ENCODE data around the gene ODAD4. TPM values are rescaled to one million over a fixed set of nuclear protein-coding genes. Genes with fewer than 3 reads are reported as not detected.

Gene ODAD4
- total RNA-seq, 1 experiment from 2014 or later: not detected

DNA sequence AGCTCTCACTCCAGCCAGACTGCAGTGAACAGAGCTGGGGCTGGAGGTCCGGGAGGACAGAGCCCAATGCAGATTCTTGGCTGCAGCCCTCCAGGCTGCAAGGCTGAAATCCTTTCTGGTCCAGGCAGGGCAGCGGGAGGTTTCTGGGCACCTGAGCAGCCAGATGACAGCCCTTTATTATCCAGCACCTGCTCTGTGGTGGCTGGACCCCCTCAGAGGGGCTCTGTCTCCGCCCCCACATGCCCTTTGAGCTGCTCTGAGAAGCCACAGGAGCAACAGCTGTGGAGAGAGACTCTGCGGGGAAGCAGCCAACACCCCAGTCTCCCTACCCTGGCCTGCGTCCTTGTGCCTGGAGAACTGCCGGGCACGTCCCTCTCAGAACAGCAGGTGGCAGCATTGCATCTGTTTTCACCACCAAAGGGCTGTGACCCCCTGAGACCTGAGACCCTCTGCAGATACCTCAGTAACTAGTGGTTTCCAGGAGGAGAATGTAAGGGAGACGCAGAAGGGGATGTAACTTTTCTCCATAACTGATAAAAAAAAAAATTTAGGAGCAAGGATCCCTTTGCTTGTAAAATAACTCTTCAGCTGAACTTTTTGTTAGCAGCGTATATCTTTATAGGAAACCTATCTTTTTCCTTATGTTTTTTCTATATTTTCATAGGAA, 32.5 kb downstream of the ODAD4 start:
- Histone ChIP-seq H3K36me3 (peaks cover 9% of the 10 kb centered on the region), H3K4me1 (replicated peaks) (peaks cover 17% of the 10 kb centered on the region), H3K27ac (no peak overlapping the region), H3K4me3 (no peak overlapping the region), H3K27me3 (replicated peaks) (no peaks in the 10 kb centered on the region), H3K9me3 (replicated peaks) (no peaks in the 10 kb centered on the region)
- DNase-seq (ENCODE audit: low read depth in 1 of 2, low spot score in 2 of 2): peak; percentile 44 to 68

DNA sequence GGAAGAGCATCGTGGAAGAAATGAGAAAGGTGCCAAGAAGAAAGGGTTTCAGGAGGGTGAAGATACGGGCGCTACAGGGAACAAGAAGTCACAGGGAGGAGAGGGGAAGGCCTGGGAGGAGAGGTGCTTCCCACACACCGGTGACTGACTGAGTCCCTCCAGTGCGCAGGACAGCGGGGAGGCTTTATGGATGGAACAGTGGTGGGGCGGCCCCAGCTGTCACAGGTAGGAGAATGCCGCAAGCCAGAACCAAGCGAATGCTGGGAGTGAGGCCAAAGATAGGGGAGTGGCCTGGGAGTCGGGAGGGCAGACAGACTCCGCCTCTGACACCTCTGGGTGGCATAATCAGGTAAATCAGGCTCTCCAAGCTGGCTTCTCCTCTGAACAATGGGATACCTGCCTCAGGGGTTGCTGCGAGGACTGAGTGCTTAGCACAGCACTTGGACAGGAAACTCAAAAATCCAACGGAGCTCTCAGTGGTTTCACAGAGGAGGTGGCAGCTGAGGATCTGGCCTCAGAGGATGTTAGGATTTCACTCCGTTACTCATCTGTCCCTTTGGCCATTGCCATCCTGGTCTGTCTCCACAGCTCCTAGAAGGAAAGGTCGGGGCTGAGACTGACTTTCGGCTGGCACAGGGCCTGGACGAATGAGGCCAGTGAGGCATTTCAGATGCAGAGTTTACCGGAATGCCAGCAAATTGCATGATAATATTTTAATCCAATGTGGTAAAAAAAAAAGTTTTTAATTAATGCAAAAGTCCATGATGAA, 35.5 kb downstream of the ODAD4 start:
- Histone ChIP-seq H3K27me3 (replicated peaks) (no peaks in the 10 kb centered on the region), H3K4me3 (peak overlapping the region; percentile 74), H3K4me1 (replicated peaks) (peaks cover 10% of the 10 kb centered on the region), H3K9me3 (replicated peaks) (no peaks in the 10 kb centered on the region), H3K36me3 (peaks cover 34% of the 10 kb centered on the region), H3K27ac (no peak overlapping the region)
- DNase-seq (ENCODE audit: low read depth in 1 of 2, low spot score in 2 of 2): peak in 1 of 2 experiments; percentile 19

DNA sequence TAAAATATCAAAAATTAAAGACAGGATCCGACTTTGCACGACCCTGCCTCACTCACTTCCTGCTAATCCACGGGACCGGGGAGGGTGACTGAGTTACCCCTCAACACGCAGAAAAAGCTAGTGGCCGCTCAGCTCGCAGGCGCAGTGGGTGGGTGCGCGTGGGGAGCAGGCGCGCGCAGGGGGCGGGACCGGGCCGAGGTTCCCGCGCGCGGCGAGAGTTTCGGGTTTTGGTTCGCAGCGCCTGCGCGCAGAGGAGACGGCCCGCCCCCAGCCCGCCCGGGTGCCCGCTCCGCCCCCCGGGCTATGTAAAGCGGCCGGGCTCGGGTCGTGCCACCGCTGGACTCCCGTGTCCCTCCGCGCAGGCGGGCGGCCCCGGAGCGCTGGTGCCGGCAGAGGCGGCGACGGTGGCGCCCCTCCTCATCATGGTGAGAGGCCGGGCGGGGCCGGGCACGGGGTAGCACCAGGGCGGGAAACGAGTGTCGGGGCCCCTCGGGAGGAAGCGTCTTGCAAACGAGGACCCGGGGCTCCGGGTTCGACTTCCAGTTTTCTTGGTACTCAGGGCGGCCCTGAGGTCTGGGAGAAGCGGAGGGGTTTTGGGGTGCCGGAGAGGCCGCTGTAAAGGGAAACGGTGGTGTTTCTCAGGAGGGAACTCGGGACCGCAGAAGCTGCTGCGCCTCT, 36.2 kb downstream of the ODAD4 start, which contains the start of gene CNP:
Gene CNP (plus strand): TSS at position 333 of the 678 bp plus-strand sequence. CDS start 90 bp downstream, at position 423.
- peaks cover 41% of the 10 kb centered on the region for H3K36me3 ChIP-seq
- H3K4me1 ChIP-seq (replicated peaks): peaks cover 10% of the 10 kb centered on the region
- H3K27ac ChIP-seq: peak within 1 kb of the TSS; percentile 49
- H3K27me3 ChIP-seq (replicated peaks): no peaks in the 10 kb centered on the region
- no peaks in the 10 kb centered on the region for H3K9me3 ChIP-seq (replicated peaks)
- H3K4me3 ChIP-seq: peak within 1 kb of the TSS; percentile 74
- peak; percentile 85 to 86 for DNase-seq (ENCODE audit: low read depth in 1 of 2, low spot score in 2 of 2)

DNA sequence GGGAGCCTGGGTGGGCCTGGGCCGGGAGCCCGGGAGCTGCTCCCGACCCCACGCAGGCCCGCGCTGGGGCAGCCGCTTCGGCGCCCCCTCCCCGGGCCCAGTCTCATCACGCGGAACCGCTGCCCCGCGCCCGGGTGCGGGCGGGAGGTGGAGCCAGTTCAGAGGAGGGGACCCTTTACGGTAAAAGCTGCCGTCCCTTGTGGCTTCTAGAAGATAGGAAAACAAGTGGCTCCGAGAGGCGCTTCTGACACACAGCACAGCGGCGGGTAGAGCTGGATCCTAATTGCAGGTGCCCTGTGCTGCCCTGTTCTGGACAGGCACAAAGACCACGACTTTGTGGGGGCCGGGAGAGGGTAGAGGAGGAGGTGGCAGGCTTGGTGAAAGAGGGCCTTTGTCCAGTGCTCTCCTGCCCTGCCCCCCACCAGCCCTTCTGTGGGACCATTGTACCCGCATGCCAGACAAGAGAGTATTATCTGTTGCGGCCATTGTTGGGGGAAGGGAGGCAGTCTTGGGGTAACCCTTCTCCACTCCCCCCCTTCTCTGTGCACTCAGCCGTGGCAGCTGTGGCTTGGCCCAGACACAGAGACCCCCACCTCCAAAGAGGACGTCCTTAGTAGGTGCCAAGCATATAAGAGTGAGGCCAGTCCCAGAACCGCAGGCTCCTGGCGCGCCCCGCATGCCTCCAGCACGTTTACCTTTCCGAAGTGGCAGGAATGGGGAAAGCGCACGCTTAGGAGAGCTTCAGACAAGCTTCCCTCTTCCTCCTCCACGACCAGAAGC, 36.9 kb downstream of the ODAD4 start:
- Histone ChIP-seq H3K36me3 (peaks cover 48% of the 10 kb centered on the region), H3K4me3 (peak overlapping the region; percentile 74), H3K27ac (peak overlapping the region; percentile 49), H3K9me3 (replicated peaks) (no peaks in the 10 kb centered on the region), H3K27me3 (replicated peaks) (no peaks in the 10 kb centered on the region), H3K4me1 (replicated peaks) (peaks cover 10% of the 10 kb centered on the region)
- no peak for DNase-seq (ENCODE audit: low read depth in 1 of 2, low spot score in 2 of 2)

DNA sequence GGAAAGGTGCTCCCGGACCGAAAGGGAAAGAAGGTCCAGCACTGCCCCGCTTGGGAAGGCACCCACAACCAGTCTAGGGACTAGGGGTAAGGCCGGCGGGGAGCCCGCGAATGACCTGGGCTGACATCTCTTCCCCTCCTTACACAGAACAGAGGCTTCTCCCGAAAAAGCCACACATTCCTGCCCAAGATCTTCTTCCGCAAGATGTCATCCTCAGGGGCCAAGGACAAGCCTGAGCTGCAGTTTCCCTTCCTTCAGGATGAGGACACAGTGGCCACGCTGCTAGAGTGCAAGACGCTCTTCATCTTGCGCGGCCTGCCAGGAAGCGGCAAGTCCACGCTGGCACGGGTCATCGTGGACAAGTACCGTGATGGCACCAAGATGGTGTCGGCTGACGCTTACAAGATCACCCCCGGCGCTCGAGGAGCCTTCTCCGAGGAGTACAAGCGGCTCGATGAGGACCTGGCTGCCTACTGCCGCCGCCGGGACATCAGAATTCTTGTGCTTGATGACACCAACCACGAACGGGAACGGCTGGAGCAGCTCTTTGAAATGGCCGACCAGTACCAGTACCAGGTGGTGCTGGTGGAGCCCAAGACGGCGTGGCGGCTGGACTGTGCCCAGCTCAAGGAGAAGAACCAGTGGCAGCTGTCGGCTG, 37.6 kb downstream of the ODAD4 start:
- peaks cover 10% of the 10 kb centered on the region for H3K4me1 ChIP-seq (replicated peaks)
- no peak for DNase-seq (ENCODE audit: low read depth in 1 of 2, low spot score in 2 of 2)
- peaks cover 55% of the 10 kb centered on the region for H3K36me3 ChIP-seq
- H3K27ac ChIP-seq: no peak overlapping the region
- H3K27me3 ChIP-seq (replicated peaks): no peaks in the 10 kb centered on the region
- H3K4me3 ChIP-seq: peak overlapping the region; percentile 74
- no peaks in the 10 kb centered on the region for H3K9me3 ChIP-seq (replicated peaks)

DNA sequence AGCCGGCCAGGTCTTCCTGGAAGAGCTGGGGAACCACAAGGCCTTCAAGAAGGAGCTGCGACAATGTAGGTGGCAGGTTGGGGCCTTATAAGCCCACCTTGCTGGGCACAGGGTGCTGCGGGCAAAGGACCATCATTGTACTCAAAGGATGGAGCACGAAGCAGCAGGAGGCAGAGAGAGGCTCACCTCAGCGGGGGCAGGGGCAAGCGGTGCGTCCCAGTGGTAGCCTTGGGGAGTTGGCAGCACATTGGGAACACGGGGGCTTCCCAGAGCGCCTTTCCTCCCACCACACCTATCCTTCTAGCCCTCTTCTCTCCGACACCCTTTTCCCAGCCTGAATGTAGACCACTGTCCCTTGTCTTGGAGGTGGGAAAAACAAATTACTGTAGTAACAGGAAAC, 38.3 kb downstream of the ODAD4 start:
- peaks cover 61% of the 10 kb centered on the region for H3K36me3 ChIP-seq
- peaks cover 10% of the 10 kb centered on the region for H3K4me1 ChIP-seq (replicated peaks)
- no peaks in the 10 kb centered on the region for H3K27me3 ChIP-seq (replicated peaks)
- H3K9me3 ChIP-seq (replicated peaks): no peaks in the 10 kb centered on the region
- no peak overlapping the region for H3K27ac ChIP-seq
- H3K4me3 ChIP-seq: no peak overlapping the region
- DNase-seq (ENCODE audit: low read depth in 1 of 2, low spot score in 2 of 2): no peak

DNA sequence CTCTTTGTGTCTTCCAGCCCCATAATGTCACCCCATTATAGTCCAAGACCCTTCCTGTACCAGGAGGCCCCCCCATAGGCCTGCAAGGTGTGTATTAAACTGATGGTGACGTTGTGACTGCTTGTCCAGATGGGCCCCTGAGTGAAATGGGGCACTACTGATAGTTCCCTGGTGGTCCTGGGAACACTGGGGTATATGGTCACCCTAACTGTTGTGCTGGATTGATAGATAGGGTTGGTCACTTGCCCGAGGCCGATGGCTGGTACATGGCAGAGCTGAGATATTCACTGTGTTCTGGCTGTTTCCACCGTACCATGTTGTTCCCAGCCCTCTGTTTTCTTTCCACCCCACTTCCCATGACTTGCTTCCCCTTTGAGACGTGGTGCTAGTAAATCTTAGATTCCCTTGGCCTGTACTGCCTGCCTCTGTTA, 40.5 kb downstream of the ODAD4 start:
- Histone ChIP-seq H3K36me3 (peaks cover 83% of the 10 kb centered on the region), H3K4me1 (replicated peaks) (peaks cover 7% of the 10 kb centered on the region), H3K27me3 (replicated peaks) (no peaks in the 10 kb centered on the region), H3K4me3 (no peak overlapping the region), H3K27ac (no peak overlapping the region), H3K9me3 (replicated peaks) (no peaks in the 10 kb centered on the region)
- DNase-seq (ENCODE audit: low read depth in 1 of 2, low spot score in 2 of 2): no peak

DNA sequence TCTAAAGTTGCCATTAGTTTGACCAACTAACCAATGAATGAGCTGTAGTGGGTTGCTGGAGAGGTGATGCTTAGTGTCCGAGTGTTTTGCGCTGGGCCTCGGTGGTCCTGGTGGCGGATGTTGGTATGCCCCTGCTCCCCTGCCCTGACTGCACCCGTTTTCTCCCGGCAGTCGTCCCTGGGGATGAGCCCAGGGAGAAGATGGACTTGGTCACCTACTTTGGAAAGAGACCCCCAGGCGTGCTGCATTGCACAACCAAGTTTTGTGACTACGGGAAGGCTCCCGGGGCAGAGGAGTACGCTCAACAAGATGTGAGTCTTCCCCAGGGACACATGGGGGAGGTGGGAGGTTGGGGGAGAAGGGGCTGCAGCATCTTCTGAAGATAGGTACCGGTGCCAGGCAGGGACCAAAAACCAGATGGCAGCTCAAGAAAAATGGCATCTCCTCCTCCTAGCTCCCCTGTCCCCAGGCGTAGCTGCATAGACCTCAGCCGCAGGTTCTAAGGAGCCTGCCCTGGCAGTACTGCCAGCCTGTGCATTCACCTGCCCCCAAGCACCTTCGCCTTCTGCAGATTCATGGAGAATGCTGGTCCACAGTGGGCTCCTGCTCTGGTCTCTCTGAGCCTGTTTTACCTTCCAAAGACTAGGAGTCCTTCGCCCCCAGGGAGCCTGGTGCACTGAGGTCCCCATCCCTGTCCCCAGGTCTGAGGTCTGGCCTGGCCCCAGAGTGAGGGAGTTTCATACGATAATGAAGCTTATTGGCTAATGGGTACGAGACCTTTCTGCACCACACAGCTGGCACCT, 41.5 kb downstream of the ODAD4 start:
- H3K9me3 ChIP-seq (replicated peaks): no peaks in the 10 kb centered on the region
- DNase-seq (ENCODE audit: low read depth in 1 of 2, low spot score in 2 of 2): no peak
- H3K27me3 ChIP-seq (replicated peaks): no peaks in the 10 kb centered on the region
- H3K27ac ChIP-seq: no peak overlapping the region
- H3K4me3 ChIP-seq: no peak overlapping the region
- peaks cover 6% of the 10 kb centered on the region for H3K4me1 ChIP-seq (replicated peaks)
- H3K36me3 ChIP-seq: peaks cover 90% of the 10 kb centered on the region

DNA sequence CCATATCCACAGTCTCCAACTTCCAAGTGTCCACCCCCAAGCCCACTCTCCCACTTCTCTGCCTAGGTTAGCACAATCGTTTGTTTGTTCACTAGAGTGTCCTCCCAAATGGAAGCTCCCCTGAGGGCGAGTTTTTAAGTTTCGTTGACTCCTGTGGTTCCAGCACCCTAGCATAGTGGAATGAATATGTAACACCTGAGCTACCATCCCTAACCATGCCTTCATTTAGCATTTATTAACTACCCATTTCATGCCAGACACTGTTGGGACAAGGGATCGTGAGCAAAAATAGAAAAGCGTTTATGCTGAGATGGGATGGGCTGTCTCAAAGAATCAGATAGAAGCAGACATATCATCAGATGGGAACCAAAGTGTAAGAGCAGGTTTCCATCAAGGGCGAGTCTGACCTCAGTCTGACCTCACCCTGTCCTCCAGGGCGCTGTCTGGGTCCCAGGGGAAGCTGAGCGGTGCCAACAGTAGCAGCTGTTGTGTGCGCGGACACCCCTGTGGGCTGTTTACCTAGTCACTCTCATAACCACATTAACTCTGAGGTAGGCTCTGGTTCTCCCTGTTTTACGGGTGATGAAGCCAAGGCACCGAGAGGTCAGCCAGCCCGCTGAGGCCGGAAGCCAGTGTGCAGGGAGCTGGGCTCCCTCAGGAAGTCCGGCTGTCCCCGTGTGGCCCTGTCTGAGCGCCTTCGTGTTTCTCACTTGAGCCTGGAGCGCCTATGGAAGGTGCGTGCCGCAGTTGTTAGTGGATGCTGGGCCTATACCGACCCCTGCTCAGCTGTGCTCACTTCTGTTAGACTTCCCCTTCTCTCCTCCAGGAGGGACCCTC, 42.4 kb downstream of the ODAD4 start:
- Histone ChIP-seq H3K4me3 (no peak overlapping the region), H3K27ac (no peak overlapping the region), H3K27me3 (replicated peaks) (no peaks in the 10 kb centered on the region), H3K4me1 (replicated peaks) (peaks cover 1% of the 10 kb centered on the region), H3K9me3 (replicated peaks) (no peaks in the 10 kb centered on the region), H3K36me3 (peaks cover 94% of the 10 kb centered on the region)
- DNase-seq (ENCODE audit: low read depth in 1 of 2, low spot score in 2 of 2): no peak

DNA sequence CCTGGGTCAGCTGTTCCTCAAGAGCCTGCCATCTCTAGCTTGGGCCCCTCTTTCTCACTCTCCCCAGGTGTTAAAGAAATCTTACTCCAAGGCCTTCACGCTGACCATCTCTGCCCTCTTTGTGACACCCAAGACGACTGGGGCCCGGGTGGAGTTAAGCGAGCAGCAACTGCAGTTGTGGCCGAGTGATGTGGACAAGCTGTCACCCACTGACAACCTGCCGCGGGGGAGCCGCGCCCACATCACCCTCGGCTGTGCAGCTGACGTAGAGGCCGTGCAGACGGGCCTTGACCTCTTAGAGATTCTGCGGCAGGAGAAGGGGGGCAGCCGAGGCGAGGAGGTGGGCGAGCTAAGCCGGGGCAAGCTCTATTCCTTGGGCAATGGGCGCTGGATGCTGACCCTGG, 43.0 kb downstream of the ODAD4 start:
- no peaks in the 10 kb centered on the region for H3K9me3 ChIP-seq (replicated peaks)
- H3K4me3 ChIP-seq: no peak overlapping the region
- no peaks in the 10 kb centered on the region for H3K4me1 ChIP-seq (replicated peaks)
- no peak overlapping the region for H3K27ac ChIP-seq
- H3K27me3 ChIP-seq (replicated peaks): no peaks in the 10 kb centered on the region
- no peak for DNase-seq (ENCODE audit: low read depth in 1 of 2, low spot score in 2 of 2)
- H3K36me3 ChIP-seq: peaks cover 94% of the 10 kb centered on the region

DNA sequence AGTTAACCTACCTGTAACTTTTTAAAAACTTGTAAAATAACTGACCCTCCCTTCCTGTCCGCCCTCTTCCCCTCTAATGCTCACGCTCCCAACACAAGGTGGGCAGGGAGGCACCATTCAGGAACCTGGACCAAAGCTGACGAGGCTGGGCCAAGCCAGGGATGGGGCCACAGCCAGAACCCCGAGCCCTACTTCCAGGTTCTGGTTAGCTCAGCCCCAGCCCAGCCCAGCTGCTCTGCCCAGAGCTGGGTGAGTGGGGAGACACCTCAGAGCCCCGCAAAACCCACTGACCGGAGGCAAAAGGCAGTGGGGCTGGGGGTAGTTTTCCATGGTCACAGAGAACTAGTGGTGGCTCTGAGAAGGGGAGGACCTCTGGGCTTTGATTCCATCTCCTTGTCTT, 43.6 kb downstream of the ODAD4 start:
- Histone ChIP-seq H3K4me1 (replicated peaks) (no peaks in the 10 kb centered on the region), H3K27ac (no peak overlapping the region), H3K4me3 (no peak overlapping the region), H3K27me3 (replicated peaks) (no peaks in the 10 kb centered on the region), H3K36me3 (peaks cover 92% of the 10 kb centered on the region), H3K9me3 (replicated peaks) (no peaks in the 10 kb centered on the region)
- DNase-seq (ENCODE audit: low read depth in 1 of 2, low spot score in 2 of 2): no peak

DNA sequence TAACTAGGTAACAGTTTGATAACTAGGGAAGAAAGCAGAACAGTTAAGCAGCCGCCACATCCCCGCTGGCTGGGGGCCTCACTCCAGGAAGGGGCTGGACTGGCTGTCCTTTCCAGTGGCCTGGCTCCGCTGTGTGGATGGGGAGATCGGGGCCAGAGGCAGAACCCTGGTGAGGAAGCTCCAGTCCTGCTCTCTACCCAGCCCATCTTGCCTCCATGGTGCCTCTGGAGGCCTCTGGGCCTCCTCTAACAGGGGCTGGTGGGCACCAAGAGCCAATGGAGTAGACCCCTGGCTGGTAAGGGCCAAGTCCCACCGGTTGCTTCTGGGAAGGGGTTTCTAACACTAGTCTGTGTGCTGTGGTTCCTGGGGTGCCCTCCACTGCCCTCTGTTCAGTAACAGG, 44.2 kb downstream of the ODAD4 start:
- H3K4me3 ChIP-seq: no peak overlapping the region
- H3K4me1 ChIP-seq (replicated peaks): no peaks in the 10 kb centered on the region
- no peaks in the 10 kb centered on the region for H3K9me3 ChIP-seq (replicated peaks)
- no peaks in the 10 kb centered on the region for H3K27me3 ChIP-seq (replicated peaks)
- H3K36me3 ChIP-seq: peaks cover 91% of the 10 kb centered on the region
- no peak for DNase-seq (ENCODE audit: low read depth in 1 of 2, low spot score in 2 of 2)
- H3K27ac ChIP-seq: no peak overlapping the region

Data from SJSA1 (cell line).